ENCODE measurements around the gene NAP1L3. TPM values are rescaled to one million over a fixed set of nuclear protein-coding genes. Genes with fewer than 3 reads are reported as not detected.

The NAP1L3 gene
- total RNA-seq = under 1 TPM; 0.48 to 0.64 TPM

GRCh38 chrX:93673056-93673868 is at the start of gene NAP1L3:
Gene NAP1L3 (minus strand): TSS chrX:93673578. CDS start chrX:93673304, 274 bp downstream.
- H3K4me1 Mint-ChIP-seq (ENCODE audit: low read depth in 2 of 2) = peaks cover 6 to 12% of the 10 kb centered on the region in 2 donors
- ATAC-seq = peak; percentile 81 to 89
- H3K27ac Mint-ChIP-seq = peak within 1 kb of the TSS in 1 of 2 donors; percentile 23
- no peak for DNase-seq (ENCODE audit: low spot score)
- H3K9me3 Mint-ChIP-seq = no peaks in the 10 kb centered on the region
- H3K4me3 Mint-ChIP-seq = peak within 1 kb of the TSS; percentile 80
- no peaks in the 10 kb centered on the region for H3K36me3 Mint-ChIP-seq
- peaks cover 0 to 14% of the 10 kb centered on the region in 2 donors for H3K27me3 Mint-ChIP-seq

GRCh38 chrX:93711076-93711475 is 37.7 kb upstream of the NAP1L3 start:
- ATAC-seq = no peak
- no peaks in the 10 kb centered on the region for H3K36me3 Mint-ChIP-seq
- no peak overlapping the region for H3K27ac Mint-ChIP-seq
- H3K27me3 Mint-ChIP-seq = no peaks in the 10 kb centered on the region
- DNase-seq (ENCODE audit: low spot score) = no peak
- peaks cover 3% of the 10 kb centered on the region for H3K9me3 Mint-ChIP-seq
- no peaks in the 10 kb centered on the region for H3K4me1 Mint-ChIP-seq (ENCODE audit: low read depth in 2 of 2)
- no peak overlapping the region for H3K4me3 Mint-ChIP-seq

DNA sequence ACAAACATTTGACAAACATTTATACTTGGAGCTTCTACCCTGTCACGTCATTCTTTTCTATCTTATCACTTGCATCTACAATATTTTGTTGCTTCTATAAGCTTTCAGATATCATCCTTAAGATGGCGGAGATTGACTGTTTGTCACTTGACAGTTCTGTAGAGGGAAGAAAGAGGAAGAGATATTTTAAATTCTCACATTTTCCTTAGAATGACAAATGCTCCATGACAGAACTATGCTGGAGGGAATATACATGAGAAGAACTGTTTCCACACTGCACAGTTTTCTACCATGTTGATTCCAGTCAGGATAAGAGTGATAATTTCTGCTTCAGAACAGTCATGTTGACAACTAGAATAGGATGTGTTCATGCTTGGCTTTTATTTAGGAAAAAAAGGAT is 30.3 kb upstream of the NAP1L3 start:
- Mint-ChIP-seq H3K27me3 (peaks cover 0 to 2% of the 10 kb centered on the region in 2 donors), H3K36me3 (no peaks in the 10 kb centered on the region), H3K4me3 (no peak overlapping the region), H3K9me3 (peaks cover 6% of the 10 kb centered on the region), H3K4me1 (ENCODE audit: low read depth in 2 of 2) (no peaks in the 10 kb centered on the region), H3K27ac (no peak overlapping the region)
- DNase-seq (ENCODE audit: low spot score) (no peak), ATAC-seq (no peak)

GRCh38 chrX:93695981-93696380 is 22.6 kb upstream of the NAP1L3 start:
- no peak for ATAC-seq
- Mint-ChIP-seq H3K4me3 (no peak overlapping the region), H3K4me1 (ENCODE audit: low read depth in 2 of 2) (no peaks in the 10 kb centered on the region), H3K27me3 (no peaks in the 10 kb centered on the region), H3K9me3 (no peaks in the 10 kb centered on the region), H3K27ac (no peak overlapping the region), H3K36me3 (no peaks in the 10 kb centered on the region)
- DNase-seq (ENCODE audit: low spot score) = no peak

DNA sequence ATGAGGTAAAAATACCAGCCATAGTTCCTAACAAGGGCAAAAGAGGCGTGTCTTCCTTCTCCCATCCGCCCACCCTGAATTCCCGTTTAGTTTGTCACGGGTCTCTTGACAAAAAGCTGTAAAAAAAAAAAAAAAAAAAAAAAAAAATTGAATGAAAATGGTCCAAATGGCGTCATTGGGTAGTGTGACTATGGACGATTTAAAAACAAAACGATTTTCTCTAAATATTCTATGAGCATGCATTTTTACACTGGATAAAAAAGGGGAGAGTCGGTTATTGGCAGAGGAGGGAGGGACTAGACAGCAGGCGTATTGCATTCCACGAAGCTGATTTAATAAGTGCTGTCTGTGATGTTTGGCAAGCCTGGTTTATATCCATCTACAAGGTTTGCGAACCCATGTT is 492 bp upstream of the NAP1L3 start, which contains the start of gene FAM133A:
Gene FAM133A, plus strand, starts transcription at position 338 of the 403 bp plus-strand sequence. CDS start 35,214 bp downstream, outside the sequence.
- ATAC-seq (no peak), DNase-seq (ENCODE audit: low spot score) (no peak)
- Mint-ChIP-seq H3K4me3 (peak within 1 kb of the TSS; percentile 80), H3K4me1 (ENCODE audit: low read depth in 2 of 2) (peaks cover 6 to 12% of the 10 kb centered on the region in 2 donors), H3K27me3 (peaks cover 0 to 12% of the 10 kb centered on the region in 2 donors), H3K9me3 (no peaks in the 10 kb centered on the region), H3K36me3 (no peaks in the 10 kb centered on the region), H3K27ac (peak within 1 kb of the TSS in 1 of 2 donors; percentile 23)

GRCh38 chrX:93660575-93660974 is 12.8 kb downstream of the NAP1L3 start:
- Mint-ChIP-seq H3K4me3 (no peak overlapping the region), H3K27ac (no peak overlapping the region), H3K9me3 (peaks cover 5% of the 10 kb centered on the region), H3K36me3 (no peaks in the 10 kb centered on the region), H3K27me3 (peaks cover 0 to 7% of the 10 kb centered on the region in 2 donors), H3K4me1 (ENCODE audit: low read depth in 2 of 2) (no peaks in the 10 kb centered on the region)
- no peak for ATAC-seq
- no peak for DNase-seq (ENCODE audit: low spot score)

- Mint-ChIP-seq H3K27ac (no peak overlapping the region), H3K4me1 (ENCODE audit: low read depth in 2 of 2) (no peaks in the 10 kb centered on the region), H3K27me3 (no peaks in the 10 kb centered on the region), H3K9me3 (peaks cover 4% of the 10 kb centered on the region), H3K4me3 (no peak overlapping the region), H3K36me3 (no peaks in the 10 kb centered on the region)
- ATAC-seq (no peak), DNase-seq (ENCODE audit: low spot score) (no peak)
Observed at GRCh38 chrX:93649381-93649780, 24.0 kb downstream of the NAP1L3 start.

GRCh38 chrX:93637591-93637990 is 35.8 kb downstream of the NAP1L3 start:
- no peaks in the 10 kb centered on the region for H3K27me3 Mint-ChIP-seq
- H3K9me3 Mint-ChIP-seq = peaks cover 3% of the 10 kb centered on the region
- H3K27ac Mint-ChIP-seq = no peak overlapping the region
- no peak overlapping the region for H3K4me3 Mint-ChIP-seq
- no peak for DNase-seq (ENCODE audit: low spot score)
- no peaks in the 10 kb centered on the region for H3K36me3 Mint-ChIP-seq
- ATAC-seq = no peak
- H3K4me1 Mint-ChIP-seq (ENCODE audit: low read depth in 2 of 2) = no peaks in the 10 kb centered on the region

Other genes starting within 250 kb of the NAP1L3 start
- not detected for gene FAM133A, start 628 bp upstream of the NAP1L3 start, total RNA-seq

All from natural killer cell treated with Interleukin-12 subunit alpha and Interleukin-12 subunit beta and Interleukin-15 and Interleukin-18, amount 100 ng/mL, for 72 hours (primary cell).